Middle frontal gyrus (tissue), 1 donor: ENCODE data around the gene DTX1.

Source experiments
- DNase-seq: peaks from one replicate; pipeline ENCODE4 v3.0.0-alpha.2; 2015; ENCODE audit warnings: low spot score; ENCODE audit errors: extremely low spot score

Gene DTX1

DNA sequence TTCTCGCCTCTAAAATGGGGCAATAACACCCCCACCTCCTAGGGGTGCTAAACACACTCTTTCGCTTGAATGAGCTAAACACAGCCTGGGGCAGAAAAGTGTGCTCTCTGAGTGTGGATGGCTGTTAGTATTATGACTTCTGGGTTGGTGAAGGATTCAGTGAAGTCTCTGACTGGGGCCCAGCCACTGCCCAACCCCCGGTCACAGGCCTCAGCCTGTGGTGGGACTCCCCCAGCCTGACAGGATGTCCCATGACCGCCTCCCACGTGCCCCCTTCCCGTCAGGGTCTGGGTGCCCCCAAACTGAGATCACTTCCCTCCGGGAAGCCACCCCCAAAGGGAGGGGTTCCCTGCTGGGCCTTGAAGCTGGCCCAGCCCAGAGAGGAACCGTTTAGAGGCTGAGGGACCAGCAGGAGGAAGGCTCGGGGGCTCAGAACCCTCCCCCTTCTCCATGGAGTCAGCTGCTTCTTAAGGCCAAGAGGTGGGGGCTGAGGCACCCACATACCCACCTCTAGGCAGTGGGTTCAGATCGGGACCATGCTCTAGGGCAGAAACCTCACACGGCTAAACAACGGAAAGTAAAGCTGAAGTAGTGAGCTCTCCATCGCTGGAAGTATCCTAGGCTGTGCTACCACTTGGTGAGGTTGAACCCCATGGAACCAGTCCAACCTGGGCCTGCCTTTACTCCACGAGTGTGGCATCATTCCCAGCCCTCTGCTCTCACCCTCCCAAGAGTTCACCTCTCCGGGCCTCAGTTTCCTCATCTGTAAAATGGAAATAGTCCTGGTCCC is 13.8 kb downstream of the DTX1 start:
- DNase-seq, result no peak

DNA sequence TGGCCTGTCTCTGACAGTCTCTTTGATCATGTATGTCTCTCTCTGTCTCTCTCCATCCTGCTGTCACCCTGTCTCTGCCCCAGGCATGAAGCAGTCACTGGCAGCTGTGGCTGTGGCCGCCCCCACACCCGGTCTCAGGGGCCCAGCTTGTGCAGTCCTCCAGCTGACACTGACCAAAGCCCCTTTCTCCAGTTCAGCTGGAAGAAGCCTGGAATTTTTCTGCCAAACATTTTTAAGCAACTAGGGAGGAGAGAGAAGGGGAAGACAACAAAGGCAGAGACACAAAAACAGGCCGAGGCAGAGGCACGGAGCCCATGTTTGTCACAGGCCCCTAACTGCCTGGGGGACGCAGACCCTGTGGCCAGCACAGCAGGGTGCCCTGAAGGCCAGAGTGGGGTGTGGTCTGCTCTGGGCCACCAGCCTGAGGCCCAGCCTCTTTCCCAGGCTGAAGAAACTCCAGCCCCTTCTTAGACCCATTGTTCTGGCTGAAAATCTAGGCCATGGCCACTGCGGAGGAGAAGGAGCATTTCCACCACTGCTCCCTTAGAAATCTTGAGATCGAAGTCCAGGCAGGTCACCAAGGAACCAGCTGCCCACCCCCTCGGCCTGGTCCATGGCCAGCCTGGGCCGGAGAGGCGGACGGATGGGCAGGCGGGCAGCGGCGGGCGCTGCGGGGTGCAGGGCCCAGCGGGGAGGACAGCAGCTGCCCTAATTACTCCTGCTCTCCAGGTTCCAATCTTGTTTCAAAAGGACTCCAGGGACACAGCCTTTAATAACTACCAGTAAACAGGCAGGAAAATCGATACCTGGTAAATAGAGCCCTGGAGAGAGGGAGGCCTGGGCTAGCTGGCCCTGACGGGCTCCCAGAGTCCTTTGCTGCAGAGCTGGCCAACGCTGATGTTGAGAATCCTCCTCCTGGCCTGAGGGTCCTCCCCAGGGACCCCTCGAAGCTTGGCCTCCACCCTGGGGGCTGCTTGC is 14.9 kb downstream of the DTX1 start:
- DNase-seq, result no peak

DNA sequence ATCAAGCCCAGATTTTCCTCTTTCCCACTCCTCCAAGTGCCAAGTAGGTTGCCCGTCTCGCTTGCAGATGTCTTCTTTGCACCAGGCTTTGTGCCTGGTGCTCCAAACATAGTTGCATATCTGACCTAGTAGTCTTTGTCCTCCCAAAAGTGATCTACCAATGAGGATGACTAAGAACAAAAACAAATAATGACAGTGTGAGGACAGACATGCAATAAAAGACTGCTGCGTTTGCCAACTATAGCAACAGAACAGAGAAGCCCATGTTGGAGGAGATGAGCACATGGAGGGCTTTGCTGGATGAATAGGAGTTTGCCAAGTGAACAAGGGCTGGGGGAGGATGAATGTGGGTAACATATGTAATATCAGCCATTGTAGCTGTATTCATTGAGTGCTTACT is 15.6 kb downstream of the DTX1 start:
- DNase-seq, result no peak

DNA sequence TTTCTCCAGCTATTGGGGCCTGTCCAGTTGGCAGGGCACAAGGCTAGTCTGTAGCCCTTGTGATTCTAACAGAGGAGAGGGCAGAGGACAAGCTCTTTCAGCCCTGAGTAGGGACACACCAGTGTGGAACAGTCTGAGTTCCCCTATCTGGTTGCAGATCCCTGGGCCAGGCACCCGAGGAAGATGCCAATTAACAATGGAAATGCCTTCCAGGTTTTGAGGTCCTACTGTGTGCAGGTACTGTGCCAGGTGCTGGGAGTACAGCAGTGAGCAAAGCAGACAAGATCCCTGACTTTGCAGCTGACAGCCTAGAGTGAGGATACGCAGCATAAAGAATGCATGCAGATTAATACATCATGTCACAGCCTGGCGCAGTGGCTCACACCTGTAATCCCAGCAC is 17.1 kb downstream of the DTX1 start:
- no peak for DNase-seq

DNA sequence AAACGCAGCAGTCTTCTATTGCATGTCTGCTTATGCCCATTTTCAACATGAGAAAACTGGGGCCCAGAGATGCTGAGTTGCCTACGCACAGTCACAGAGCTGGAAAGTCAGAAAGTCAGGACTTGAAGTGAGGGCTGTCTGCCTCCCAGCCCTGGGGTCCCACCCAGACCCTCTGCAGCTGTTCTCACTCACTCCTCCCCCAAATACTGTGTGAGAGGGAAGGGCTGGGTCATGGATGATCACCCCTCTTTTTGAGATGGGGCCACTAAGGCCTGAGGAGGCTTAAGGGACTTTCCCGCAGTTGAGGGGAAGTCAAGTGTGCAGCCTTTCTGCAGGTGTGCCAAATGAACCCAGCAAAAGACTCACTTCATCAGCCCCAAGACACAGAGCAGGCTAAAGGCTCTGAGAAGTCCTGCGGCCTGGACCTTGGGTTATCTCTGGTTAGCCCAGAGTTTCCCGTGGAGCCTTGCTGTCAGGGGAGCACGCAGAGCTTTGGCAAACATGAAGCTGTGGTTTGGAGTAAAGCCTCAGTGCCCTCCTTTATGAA is 18.7 kb downstream of the DTX1 start:
- no peak for DNase-seq

DNA sequence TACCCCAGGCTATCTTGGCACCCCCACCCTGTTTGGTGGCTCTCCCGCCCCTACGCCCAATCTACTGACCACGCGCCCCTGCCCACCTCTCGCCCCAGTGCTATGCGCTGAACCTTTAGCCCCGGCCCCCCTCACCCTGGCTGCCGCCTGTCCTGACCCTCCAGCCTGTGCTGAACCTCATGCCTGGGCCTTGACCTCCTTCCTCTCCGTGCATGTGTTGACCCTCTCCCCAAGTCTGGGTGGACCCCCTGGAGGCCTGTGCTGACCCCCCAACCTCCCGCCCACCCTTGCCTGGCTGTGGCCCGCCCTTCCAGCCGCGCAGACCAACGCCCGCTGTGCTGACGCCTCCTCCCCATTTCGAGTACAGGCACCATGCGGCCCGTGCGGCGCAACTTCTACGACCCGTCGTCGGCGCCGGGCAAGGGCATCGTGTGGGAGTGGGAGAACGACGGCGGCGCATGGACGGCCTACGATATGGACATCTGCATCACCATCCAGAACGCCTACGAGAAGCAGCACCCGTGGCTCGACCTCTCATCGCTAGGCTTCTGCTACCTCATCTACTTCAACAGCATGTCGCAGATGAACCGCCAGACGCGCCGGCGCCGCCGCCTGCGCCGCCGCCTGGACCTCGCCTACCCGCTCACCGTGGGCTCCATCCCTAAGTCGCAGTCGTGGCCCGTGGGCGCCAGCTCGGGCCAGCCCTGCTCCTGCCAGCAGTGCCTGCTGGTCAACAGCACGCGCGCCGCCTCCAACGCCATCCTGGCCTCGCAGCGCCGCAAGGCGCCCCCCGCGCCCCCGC is 20.7 kb downstream of the DTX1 start:
- no peak for DNase-seq

DNA sequence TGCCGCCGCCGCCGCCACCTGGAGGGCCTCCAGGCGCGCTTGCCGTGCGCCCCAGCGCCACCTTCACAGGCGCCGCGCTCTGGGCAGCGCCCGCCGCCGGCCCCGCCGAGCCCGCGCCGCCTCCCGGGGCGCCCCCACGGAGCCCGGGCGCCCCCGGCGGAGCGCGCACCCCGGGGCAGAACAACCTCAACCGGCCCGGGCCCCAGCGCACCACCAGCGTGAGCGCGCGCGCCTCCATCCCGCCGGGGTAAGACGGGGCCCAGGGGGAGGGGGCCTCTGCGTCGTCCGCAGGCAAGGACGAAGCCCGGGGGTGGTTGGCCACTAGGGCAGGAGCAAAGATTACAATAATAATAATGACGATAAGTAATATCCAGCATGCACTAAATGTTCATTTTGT is 21.3 kb downstream of the DTX1 start:
- DNase-seq, result no peak

DNA sequence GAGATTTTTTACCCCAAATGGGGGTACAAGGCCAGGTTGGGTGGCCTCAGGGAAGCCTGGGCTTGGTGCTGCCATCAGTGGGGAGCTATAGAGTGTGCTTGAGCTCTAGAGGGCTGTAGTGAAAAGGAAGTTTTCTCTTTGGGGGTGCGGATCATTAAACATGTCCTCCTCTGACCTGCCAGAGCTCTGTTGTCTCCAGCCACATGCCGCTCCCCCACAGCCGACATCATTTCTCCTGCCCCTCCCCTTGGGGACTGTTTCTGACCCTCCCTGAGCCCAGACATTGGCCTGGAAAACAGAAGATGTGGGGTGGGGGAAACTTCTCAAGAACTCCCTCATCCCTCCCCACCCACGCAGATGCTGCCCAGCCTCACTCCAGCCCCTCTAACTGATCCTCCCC is 25.3 kb downstream of the DTX1 start:
- DNase-seq, result no peak

DNA sequence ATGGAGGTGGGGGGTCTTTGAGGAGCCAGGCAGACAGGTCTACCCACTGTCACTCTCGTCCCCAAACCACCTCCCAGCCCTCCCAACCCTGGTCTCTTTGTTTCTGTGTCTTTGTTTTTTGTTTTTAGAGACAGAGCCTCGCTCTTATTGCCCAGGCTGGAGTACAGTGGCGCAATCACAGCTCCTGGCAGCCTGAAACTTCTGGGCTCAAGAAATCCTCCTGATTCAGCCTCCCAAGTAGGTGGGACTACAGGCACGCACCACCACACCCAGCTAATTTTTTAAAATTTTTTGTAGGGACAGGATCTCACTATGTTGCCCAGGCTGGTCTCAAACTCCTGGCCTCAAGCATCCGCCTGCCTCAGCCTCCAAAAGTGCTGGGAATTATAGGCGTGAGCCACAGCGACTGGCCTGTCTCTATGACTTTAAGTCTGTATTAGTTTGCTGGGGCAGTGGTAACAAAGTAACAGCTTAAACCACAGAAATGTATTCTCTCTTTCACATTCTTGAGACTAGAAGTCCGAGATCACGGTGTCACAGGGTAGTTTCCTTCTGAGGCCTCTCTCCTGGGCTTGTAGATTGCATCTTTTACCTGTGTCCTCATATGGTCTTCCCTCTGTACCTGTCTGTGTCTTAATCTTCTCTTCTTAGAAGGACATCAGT is 26.1 kb downstream of the DTX1 start:
- no peak for DNase-seq

DNA sequence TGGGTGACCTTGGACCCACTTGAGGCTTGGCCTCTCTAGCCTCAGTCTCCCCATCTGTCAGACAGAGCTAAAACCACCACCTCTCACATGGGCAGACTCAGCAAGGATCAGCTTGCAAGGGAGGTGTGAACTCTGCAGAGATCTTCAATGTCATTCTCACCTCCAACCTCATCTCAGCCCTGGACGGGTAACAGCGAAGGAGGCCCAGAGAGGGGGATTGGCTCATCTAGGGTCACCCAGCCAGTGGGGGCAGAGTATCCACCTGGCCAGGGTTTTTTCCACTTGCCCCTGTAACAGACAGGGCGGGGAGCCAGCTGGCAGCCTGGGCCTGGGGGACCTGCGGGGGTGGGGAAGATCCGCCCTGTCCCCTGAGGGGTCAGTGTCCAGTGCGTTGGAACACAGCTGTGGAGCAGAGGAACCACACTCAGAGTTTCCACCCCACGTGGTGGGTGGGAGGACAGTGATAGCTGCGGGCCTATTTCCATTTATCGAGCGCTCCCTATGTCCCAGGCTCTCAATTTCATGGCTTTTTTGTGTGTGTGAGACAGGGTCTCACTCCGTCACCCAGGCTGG is 27.4 kb downstream of the DTX1 start:
- DNase-seq, result no peak

DNA sequence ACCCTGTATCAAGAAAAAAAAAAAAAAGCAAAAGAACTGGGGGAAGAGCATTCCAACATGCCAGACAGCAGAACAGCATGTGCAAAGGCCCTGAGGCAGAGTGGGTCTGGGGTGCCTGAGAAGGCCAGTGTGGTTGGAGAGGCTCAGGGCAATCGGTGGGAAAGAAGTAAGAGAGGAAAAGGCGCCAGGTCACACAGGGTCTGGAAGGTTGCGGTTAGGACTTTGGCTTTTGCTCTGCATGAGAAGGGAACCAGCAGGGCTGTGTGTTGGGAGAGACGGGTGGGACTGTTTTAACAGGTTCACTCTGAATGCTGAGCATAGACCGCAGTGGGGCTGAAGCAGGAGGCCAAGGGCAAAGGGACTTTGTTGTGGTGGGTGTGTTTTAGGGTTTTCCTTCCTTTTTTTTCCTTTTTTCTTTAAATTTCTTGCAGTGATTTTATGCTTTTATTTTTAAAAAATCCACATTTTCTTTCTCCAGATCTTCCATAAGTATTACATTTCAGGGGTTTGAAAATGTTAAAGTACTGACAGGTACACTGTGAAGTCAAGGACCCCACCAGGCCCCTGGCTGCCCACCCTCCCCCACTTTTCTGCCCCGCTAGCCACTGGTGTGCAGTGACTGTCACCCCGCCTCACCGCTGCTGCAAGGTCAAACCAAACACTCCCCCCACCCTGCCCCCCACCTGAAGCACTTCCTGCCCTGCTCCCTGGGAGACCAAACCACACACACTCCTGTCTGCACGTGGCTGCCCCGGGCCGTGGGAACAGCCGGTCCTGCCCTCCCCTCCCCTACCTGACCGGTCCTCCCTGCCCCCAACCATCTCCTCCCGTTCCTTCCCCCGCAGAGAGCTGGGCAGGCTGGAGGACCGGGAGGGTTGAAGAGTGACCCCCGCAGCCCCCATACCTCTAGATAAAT is 30.0 kb downstream of the DTX1 start:
- no peak for DNase-seq

DNA sequence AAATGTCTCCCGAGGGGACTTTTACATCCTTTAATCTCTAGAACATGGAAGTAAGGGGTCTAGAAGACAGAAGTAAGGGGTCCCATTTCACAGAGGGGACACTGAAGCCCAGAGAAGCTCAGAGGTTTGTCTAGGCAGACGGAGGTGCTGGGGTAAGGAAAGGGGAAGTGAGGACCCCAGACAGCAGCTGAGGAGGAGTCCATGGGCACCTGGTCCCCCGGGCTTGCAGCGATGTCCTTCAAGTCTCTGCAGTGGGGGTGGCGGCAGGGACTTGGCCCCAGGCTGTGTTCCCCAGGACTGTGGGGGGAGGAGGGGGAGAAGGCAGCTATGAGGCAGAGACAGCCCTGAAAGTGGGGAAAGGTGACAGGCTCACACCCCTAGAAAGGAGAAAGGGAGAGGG is 30.7 kb downstream of the DTX1 start:
- DNase-seq, result no peak

DNA sequence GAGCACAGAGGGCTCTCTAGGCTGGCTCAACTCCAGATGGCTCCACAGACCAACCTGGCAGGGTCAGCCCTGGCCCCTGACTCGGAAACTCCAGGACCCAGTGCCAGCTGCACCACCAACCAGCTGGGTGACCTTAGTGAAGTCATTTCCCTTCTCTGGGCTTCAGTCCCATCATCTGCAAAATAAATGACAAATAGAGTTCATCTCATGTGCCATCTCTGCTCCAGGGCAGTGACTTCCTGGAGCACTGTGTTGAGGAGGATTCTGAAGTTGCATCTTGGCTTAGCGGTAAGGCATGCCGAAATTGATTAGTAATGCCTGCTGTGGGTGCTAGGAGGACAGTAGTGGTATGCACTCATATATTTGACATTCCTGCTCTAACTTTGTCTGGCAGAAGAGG is 31.5 kb downstream of the DTX1 start:
- no peak for DNase-seq

DNA sequence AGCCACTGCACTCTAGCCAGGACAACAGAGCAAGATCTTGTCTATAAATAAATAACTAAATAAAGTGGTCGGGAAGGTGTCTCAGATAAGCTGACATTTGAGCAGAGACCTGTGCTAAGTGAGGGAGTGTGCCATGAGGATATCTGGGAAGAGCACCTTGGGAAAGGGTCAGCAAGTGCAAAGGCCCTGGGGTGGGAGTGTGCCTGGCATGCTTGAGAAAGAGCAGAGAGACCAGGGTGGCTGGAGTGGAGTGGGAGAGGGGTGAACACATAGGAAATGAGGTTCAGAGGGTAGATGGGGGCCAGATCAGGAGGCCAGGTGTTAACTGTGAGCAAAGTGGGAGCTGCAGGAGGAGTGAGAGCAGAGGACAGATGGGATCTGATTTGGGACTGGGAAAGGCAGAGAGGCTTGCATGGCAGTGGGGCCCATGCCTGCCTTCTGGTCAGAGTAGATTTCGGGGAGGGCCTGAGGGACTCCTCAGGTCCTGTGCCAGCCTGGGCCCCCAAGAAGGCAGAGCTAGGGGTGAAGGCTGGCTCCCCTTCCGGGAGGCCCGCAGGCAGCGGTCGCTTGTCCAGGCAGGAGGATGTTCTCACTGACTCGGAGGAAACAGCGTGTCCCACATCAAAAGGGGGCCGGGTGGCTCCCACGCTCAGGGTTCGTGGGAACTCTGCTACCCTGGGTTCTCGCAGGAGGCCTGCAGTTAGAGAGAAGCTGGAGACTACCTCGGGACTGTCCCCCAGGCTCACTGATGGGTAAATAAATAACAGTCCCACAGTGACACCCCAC is 32.6 kb downstream of the DTX1 start:
- DNase-seq, result no peak

DNA sequence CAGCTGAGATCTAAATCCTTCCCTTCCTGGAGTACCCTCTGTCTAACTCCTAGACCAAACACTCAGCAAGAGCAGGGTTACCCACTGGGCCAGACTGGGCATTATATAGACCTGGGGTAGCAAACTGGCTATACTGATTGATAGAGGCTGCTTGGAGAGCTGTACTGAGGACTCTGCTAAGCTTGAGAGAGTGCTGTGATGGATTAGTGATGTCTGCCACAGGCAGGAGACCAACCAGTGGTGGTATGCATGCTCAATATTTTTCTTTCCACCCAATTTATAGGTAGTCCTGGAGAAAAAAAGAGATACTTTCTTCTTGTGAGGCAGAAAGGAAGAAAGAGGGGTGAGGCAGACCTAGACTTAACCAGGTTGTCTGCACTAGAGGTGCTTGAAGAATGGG is 33.3 kb downstream of the DTX1 start:
- no peak for DNase-seq

DNA sequence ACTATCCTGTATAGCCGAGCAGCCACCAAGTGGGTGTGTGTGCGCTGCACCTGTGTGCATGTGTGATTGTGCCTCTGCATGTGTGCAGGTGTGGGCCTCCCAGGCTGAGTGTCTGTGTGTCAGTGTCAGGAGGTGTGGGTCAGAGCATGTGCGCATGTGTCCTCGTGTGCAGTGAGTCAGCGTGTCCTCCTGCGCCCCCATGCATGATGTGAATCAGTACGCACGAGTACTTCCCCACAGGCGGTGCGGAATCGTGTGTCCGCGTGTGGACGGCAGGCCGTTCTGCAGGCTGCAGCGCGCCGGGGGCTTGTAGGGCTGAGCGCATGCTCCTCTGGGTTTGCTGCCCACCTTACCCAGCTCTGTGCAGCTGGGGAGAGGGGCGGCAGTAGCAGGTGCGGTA is 34.2 kb downstream of the DTX1 start:
- no peak for DNase-seq

DNA sequence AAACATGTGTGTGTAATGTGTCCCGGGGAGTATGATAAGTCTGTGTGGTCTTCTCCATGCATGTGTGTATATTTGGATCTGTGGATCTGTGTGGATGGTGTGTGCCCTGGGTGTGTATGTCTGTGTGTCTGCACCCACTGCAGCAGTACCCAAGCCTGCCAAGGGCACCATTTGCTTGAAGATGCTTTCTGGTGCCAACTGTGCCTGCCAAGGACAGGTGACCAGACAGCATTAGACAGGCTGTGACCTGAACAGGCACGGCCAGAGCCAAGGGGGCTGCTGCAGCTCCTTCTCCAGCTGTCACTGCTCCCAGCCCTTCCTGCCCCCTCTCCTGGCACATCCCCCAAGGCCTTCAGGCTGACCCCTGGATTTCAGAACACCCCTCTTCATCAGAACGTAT is 35.0 kb downstream of the DTX1 start:
- DNase-seq, result no peak

DNA sequence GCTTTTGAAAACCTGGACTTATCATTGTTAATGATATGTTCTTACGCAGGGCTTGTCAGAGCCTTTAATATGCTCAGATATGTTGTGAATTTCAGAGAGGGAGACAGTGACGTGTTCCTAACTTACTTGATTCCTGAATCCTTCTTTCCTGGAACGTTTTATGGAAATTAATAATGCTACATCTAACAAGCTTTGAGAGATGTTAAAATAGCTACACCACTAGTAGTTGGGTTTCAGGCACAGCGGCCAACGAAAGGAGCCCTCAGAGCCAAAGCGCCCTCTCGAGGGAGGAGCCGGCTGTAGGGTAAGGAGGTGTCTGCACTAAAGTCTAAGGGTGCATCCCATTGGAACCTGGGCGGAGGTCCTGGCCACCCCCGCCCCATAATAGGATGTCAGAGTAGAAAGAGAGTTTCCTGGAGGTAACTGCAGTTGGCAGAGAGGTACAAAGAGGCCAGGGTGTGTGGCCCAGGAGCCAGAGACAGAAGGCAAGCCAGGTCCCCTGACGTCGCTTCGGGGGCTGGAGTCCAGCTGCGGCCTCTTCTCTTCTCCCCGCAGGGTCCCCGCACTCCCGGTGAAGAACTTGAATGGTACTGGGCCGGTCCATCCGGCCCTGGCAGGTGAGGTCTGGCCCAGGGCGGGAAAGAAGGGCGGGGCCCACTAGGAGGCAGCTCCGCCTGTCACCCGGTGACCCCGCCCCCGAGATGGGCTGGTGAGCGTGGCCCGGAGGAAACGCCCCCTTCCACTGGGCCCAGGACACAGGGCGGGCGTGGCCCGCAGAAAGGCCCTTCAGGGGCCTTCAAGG is 36.3 kb downstream of the DTX1 start:
- DNase-seq, result no peak
